Liver (tissue), 9 donors: ENCODE results near the gene PACSIN2. TPM values are rescaled to one million over a fixed set of nuclear protein-coding genes. Genes with fewer than 3 reads are reported as not detected.

Experiments
- DNase-seq: peaks from one replicate; pipeline ENCODE4 v3.0.0-alpha.2; 2017; ENCODE audit warnings: low spot score
- H3K27ac ChIP-seq, 2 donors: one replicate each; pipeline ENCODE4 v1.7.0; 2013; ENCODE audit warnings: inconsistent platforms in 2 of 2, low read length in 2 of 2, control low read depth in 1 of 2, low read depth in 1 of 2, mild to moderate bottlenecking in 1 of 2
- H3K27me3 ChIP-seq, 4 donors: one replicate each; pipeline versions ENCODE4 v1.6.1 to v1.7.0; 2013; ENCODE audit warnings: low read length in 3 of 4, inconsistent platforms in 1 of 4, mild to moderate bottlenecking in 1 of 4, moderate library complexity in 1 of 4; ENCODE audit not compliant: control insufficient read depth in 4 of 4, insufficient read depth in 4 of 4
- H3K36me3 ChIP-seq, 4 donors: one replicate each; pipeline versions ENCODE4 v1.6.1 to v1.7.0; 2013; ENCODE audit warnings: low read length in 3 of 4, mild to moderate bottlenecking in 3 of 4, low read depth in 1 of 4, moderate library complexity in 1 of 4; ENCODE audit not compliant: control insufficient read depth in 4 of 4, insufficient read depth in 3 of 4
- H3K4me1 ChIP-seq, 4 donors: one replicate each; pipeline versions ENCODE4 v1.6.1 to v1.7.0; 2013; ENCODE audit warnings: low read length in 3 of 4, mild to moderate bottlenecking in 3 of 4, moderate library complexity in 1 of 4; ENCODE audit not compliant: control insufficient read depth in 4 of 4, insufficient read depth in 4 of 4
- H3K4me3 ChIP-seq, 3 donors: one replicate each; pipeline versions ENCODE4 v1.6.1 to v1.7.0; 2013; ENCODE audit warnings: low read length in 3 of 3, control low read depth in 1 of 3, low read depth in 1 of 3, mild to moderate bottlenecking in 1 of 3
- H3K9ac ChIP-seq, 2 donors: one replicate each; pipeline ENCODE4 v1.7.0; 2013; ENCODE audit warnings: low read length in 2 of 2, mild to moderate bottlenecking in 2 of 2, moderate library complexity in 2 of 2, control low read depth in 1 of 2, low read depth in 1 of 2
- H3K9me3 ChIP-seq, 4 donors: one replicate each; pipeline versions ENCODE4 v1.6.1 to v1.7.0; 2013; ENCODE audit warnings: low read length in 3 of 4; ENCODE audit not compliant: control insufficient read depth in 4 of 4
- FOXA1 ChIP-seq: IDR thresholded peaks from 2 replicates; pipeline ENCODE4 v1.6.1; 2016; ENCODE audit warnings: antibody characterized with exemption
- FOXA2 ChIP-seq: IDR thresholded peaks from 2 replicates; pipeline ENCODE4 v1.6.1; 2016; ENCODE audit warnings: antibody characterized with exemption
- GABPA ChIP-seq, 2 donors: IDR thresholded peaks in 1 of 2; conservative IDR thresholded peaks in 1 of 2; 2 replicates each; pipeline ENCODE4 v1.6.1; 2016; ENCODE audit warnings: antibody characterized with exemption in 2 of 2, mild to moderate bottlenecking in 1 of 2, moderate library complexity in 1 of 2
- HNF4A ChIP-seq, 2 donors: conservative IDR thresholded peaks; 2 replicates each; pipeline ENCODE4 v1.6.1; 2016; ENCODE audit warnings: antibody characterized with exemption in 2 of 2, mild to moderate bottlenecking in 2 of 2
- NR2F2 ChIP-seq: IDR thresholded peaks from 2 replicates; pipeline ENCODE4 v1.6.1; 2016; ENCODE audit warnings: antibody characterized with exemption
- RAD21 ChIP-seq, 2 donors: IDR thresholded peaks; 2 replicates each; pipeline ENCODE4 v1.6.1; 2016; ENCODE audit warnings: antibody characterized with exemption in 2 of 2, mild to moderate bottlenecking in 2 of 2
- RXRA ChIP-seq, 2 donors: IDR thresholded peaks; 2 replicates each; pipeline ENCODE4 v1.6.1; 2017 to 2018; ENCODE audit warnings: antibody characterized with exemption in 2 of 2, mild to moderate bottlenecking in 1 of 2
- TAF1 ChIP-seq: conservative IDR thresholded peaks from 2 replicates; pipeline ENCODE4 v1.6.1; 2016; ENCODE audit warnings: antibody characterized with exemption, mild to moderate bottlenecking
- YY1 ChIP-seq: IDR thresholded peaks from 2 replicates; pipeline ENCODE4 v1.6.1; 2016; ENCODE audit warnings: antibody characterized with exemption, mild to moderate bottlenecking
- WGBS: extraction: QIAGEN DNeasy Blood & Tissue Kit; methylation state at CpG from one replicate; pipeline ENCODE4 v1.1.7; 2013; 5-methylcytosine and 5-hydroxymethylcytosine counted together
- polyA plus RNA-seq, 2 donors: library from polyadenylated mRNA; stranded (reverse) in 1 of 2; unstranded in 1 of 2; fragments of 200-250 nt in 1 of 2; fragments of >200 nt in 1 of 2; fragmentation: Nextera tagmentation in 1 of 2; extraction: Ambion mirVana in 1 of 2; gene quantifications; one replicate each; pipeline versions ENCODE4 v1.2.1 to v1.2.3, GENCODE V29; 2013 to 2015
- total RNA-seq, 2 donors: library from RNA; depleted of rRNA; stranded (reverse); fragments of >200 nt; gene quantifications; one replicate each; pipeline ENCODE4 v1.2.3, GENCODE V29; 2014
- TF ChIP-seq, protein P1 (sequence below): IDR thresholded peaks from 2 replicates; pipeline ENCODE4 v1.6.1; 2016; ENCODE audit warnings: antibody characterized with exemption
- TF ChIP-seq, protein P2 (sequence below): IDR thresholded peaks from 2 replicates; pipeline ENCODE4 v1.6.1; 2016; ENCODE audit warnings: antibody characterized with exemption, mild to moderate bottlenecking
- TF ChIP-seq, protein P3 (sequence below): IDR thresholded peaks from 2 replicates; pipeline ENCODE4 v1.6.1; 2016; ENCODE audit warnings: antibody characterized with exemption
- TF ChIP-seq, protein P4 (sequence below): fragments of 150-350 bp; IDR thresholded peaks from 2 replicates; pipeline ENCODE4 v1.5.1; 2017; ENCODE audit warnings: improper control_type of control experiment, low read depth, low read length; ENCODE audit not compliant: missing input control
- donor health status: healthy.
- donor health status: healthy.
- donor health status: healthy.
- donor health status: healthy.
- donor health status: healthy.

The PACSIN2 gene
- total and polyA plus RNA-seq, 4 donors: 9.1 to 31.4 (median 17.0) TPM

DNA sequence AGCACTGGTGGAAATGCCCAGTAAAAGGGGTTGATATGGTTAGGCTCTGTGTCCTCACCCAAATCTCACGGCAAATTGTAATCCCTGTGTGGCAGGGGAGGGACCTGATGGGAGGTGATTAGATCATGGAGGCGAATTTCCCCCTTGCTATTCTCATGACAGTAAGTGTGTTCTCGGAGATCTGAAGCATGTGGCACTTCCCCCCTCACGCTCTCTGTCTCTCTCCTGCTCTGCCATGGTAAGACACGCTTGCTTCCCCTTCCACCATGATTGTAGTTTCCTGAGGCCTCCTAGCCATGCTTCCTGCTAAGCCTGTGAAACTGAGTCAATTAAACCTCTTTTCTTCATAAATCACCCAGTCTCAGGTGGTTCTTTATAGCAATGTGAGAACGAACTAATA, 37.4 kb downstream of the PACSIN2 start:
- H3K36me3 ChIP-seq: no peaks in the 10 kb centered on the region
- no peaks in the 10 kb centered on the region for H3K9me3 ChIP-seq
- WGBS: 88% methylated on average over 6 of the region's 6 CpGs
- H3K27ac ChIP-seq: no peak overlapping the region
- H3K27me3 ChIP-seq: no peaks in the 10 kb centered on the region
- H3K9ac ChIP-seq: no peak overlapping the region
- peaks cover 0 to 20% (median 12%) of the 10 kb centered on the region in 4 donors for H3K4me1 ChIP-seq
- TF ChIP-seq, protein P1, sequence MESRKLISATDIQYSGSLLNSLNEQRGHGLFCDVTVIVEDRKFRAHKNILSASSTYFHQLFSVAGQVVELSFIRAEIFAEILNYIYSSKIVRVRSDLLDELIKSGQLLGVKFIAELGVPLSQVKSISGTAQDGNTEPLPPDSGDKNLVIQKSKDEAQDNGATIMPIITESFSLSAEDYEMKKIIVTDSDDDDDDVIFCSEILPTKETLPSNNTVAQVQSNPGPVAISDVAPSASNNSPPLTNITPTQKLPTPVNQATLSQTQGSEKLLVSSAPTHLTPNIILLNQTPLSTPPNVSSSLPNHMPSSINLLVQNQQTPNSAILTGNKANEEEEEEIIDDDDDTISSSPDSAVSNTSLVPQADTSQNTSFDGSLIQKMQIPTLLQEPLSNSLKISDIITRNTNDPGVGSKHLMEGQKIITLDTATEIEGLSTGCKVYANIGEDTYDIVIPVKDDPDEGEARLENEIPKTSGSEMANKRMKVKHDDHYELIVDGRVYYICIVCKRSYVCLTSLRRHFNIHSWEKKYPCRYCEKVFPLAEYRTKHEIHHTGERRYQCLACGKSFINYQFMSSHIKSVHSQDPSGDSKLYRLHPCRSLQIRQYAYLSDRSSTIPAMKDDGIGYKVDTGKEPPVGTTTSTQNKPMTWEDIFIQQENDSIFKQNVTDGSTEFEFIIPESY: no peak
- no peak overlapping the region for H3K4me3 ChIP-seq
- DNase-seq: no peak

DNA sequence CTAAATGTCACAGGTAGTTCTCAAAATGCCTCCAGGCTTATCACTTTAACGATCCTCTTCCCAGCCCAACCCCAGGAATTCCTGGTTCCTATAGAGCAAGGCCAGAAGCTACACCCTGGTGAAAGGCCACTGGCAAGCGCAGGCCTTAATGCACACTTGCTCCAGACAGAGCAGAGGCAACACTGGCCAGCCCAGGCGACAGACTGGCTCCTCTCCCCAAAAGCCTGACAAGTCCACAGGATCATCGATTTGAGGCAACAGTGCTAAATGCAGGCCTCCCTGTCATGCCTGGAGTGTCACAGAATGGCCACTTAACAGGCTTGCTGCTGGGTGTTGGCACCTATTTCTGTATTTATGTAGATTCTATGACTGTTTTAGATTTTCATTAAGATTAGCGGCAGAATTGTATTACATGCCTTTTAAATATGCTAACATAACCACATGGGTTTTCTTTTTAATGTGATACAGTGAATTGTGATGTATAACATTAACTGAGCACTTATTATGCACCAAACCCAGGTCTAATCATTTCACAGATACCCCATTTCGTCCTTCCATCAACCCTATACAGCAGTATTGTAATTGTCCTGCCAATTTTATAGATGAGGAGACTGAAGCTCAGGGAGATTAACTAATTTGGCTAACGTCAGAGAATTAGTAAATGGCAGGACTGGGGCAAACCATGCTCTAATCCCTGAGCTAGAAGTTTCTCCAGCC, 38.6 kb downstream of the PACSIN2 start:
- H3K4me1 ChIP-seq: peaks cover 0 to 22% (median 13%) of the 10 kb centered on the region in 4 donors
- H3K27me3 ChIP-seq: no peaks in the 10 kb centered on the region
- no peak for DNase-seq
- no peaks in the 10 kb centered on the region for H3K9me3 ChIP-seq
- H3K36me3 ChIP-seq: no peaks in the 10 kb centered on the region
- H3K27ac ChIP-seq: no peak overlapping the region
- no peak overlapping the region for H3K9ac ChIP-seq
- no peak overlapping the region for H3K4me3 ChIP-seq
- no peak for TF ChIP-seq NR2F2
- no peak for TF ChIP-seq GABPA (IDR thresholded peaks at IDR 0.05 in 1 of 2, conservative IDR thresholded peaks at IDR 0.05 in 1 of 2)
- no peak for TF ChIP-seq RXRA (IDR thresholded peaks at IDR 0.05)
- TF ChIP-seq, protein P2, sequence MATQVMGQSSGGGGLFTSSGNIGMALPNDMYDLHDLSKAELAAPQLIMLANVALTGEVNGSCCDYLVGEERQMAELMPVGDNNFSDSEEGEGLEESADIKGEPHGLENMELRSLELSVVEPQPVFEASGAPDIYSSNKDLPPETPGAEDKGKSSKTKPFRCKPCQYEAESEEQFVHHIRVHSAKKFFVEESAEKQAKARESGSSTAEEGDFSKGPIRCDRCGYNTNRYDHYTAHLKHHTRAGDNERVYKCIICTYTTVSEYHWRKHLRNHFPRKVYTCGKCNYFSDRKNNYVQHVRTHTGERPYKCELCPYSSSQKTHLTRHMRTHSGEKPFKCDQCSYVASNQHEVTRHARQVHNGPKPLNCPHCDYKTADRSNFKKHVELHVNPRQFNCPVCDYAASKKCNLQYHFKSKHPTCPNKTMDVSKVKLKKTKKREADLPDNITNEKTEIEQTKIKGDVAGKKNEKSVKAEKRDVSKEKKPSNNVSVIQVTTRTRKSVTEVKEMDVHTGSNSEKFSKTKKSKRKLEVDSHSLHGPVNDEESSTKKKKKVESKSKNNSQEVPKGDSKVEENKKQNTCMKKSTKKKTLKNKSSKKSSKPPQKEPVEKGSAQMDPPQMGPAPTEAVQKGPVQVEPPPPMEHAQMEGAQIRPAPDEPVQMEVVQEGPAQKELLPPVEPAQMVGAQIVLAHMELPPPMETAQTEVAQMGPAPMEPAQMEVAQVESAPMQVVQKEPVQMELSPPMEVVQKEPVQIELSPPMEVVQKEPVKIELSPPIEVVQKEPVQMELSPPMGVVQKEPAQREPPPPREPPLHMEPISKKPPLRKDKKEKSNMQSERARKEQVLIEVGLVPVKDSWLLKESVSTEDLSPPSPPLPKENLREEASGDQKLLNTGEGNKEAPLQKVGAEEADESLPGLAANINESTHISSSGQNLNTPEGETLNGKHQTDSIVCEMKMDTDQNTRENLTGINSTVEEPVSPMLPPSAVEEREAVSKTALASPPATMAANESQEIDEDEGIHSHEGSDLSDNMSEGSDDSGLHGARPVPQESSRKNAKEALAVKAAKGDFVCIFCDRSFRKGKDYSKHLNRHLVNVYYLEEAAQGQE: no peak
- no peak for TF ChIP-seq TAF1
- TF ChIP-seq HNF4A (conservative IDR thresholded peaks at IDR 0.05): no peak
- no peak for TF ChIP-seq YY1
- TF ChIP-seq, protein P1: no peak
- TF ChIP-seq FOXA2: no peak
- TF ChIP-seq, protein P3, sequence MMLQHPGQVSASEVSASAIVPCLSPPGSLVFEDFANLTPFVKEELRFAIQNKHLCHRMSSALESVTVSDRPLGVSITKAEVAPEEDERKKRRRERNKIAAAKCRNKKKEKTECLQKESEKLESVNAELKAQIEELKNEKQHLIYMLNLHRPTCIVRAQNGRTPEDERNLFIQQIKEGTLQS: no peak
- TF ChIP-seq FOXA1: no peak
- no peak for TF ChIP-seq RAD21 (IDR thresholded peaks at IDR 0.05)
- TF ChIP-seq, protein P4, sequence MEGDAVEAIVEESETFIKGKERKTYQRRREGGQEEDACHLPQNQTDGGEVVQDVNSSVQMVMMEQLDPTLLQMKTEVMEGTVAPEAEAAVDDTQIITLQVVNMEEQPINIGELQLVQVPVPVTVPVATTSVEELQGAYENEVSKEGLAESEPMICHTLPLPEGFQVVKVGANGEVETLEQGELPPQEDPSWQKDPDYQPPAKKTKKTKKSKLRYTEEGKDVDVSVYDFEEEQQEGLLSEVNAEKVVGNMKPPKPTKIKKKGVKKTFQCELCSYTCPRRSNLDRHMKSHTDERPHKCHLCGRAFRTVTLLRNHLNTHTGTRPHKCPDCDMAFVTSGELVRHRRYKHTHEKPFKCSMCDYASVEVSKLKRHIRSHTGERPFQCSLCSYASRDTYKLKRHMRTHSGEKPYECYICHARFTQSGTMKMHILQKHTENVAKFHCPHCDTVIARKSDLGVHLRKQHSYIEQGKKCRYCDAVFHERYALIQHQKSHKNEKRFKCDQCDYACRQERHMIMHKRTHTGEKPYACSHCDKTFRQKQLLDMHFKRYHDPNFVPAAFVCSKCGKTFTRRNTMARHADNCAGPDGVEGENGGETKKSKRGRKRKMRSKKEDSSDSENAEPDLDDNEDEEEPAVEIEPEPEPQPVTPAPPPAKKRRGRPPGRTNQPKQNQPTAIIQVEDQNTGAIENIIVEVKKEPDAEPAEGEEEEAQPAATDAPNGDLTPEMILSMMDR: no peak
- WGBS: 80% methylated on average over 7 of the region's 7 CpGs
